Measurements from ENCODE around the gene GOLGA8B. TPM values are rescaled to one million over a fixed set of nuclear protein-coding genes. Genes with fewer than 3 reads are reported as not detected.
"Not testable (repeated sequence)": the region's sequence is repeated elsewhere in the genome, so short reads cannot be mapped to it uniquely, and the experiment has no call there.

Gene GOLGA8B
- total RNA-seq, 1 experiment from 2014 or later: 176 TPM

GRCh38 chr15:34588046-34588674 lies 4.7 kb upstream of the GOLGA8B start:
- Mint-ChIP-seq H3K4me3 (ENCODE audit: unreplicated experiment) (peak overlapping the region; percentile 73), H3K27ac (ENCODE audit: low read depth, unreplicated experiment) (peak overlapping the region; percentile 52), H3K36me3 (ENCODE audit: insufficient read depth, unreplicated experiment) (no peaks in the 10 kb centered on the region), H3K9me3 (ENCODE audit: unreplicated experiment) (no peaks in the 10 kb centered on the region), H3K27me3 (ENCODE audit: insufficient read depth, unreplicated experiment) (peaks cover 11% of the 10 kb centered on the region), H3K4me1 (ENCODE audit: insufficient read depth, unreplicated experiment) (no peaks in the 10 kb centered on the region)
- intact Hi-C loops (cut with micrococcal nuclease): loop anchor here (1.0 to 2.0 kb wide), 3 partner anchors 379 to 525 kb away; no protein-coding TSS in a partner anchor
- POLR2A ChIA-PET: interaction anchor here (0.6 to 1.4 kb wide), 8 partner anchors 29 to 1255 kb away, joined by 3 to 6 read pairs (median 3); partner anchors contain the start of gene LPCAT4
- CTCF ChIA-PET: interaction anchor here (0.6 to 1.8 kb wide), 19 partner anchors 11 to 581 kb away, joined by 3 to 10 read pairs (median 4); partner anchors contain the start of gene KATNBL1
- DNase-seq (ENCODE audit: unreplicated experiment): peak; percentile 88
- TSS peak; percentile 93 for BruUV-seq (replicated peaks)
- peak; percentile 70 for TF ChIP-seq CTCF (IDR thresholded peaks at IDR 0.05; ENCODE audit: unreplicated experiment)

DNA sequence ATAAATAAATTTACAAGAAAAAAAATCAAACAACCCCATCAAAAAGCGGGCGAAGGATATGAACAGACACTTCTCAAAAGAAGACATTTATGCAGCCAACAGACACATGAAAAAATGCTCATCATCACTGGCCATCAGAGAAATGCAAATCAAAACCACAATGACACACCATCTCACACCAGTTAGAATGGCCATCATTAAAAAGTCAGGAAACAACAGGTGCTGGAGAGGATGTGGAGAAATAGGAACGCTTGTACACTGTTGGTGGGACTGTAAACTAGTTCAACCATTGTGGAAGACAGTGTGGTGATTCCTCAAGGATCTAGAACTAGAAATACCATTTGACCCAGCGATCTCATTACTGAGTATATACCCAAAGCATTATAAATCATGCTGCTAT lies 2.5 kb upstream of the GOLGA8B start:
- H3K27ac Mint-ChIP-seq (ENCODE audit: low read depth, unreplicated experiment); intact Hi-C loops (cut with micrococcal nuclease); H3K9me3 Mint-ChIP-seq (ENCODE audit: unreplicated experiment); BruUV-seq (replicated peaks); H3K4me3 Mint-ChIP-seq (ENCODE audit: unreplicated experiment); H3K4me1 Mint-ChIP-seq (ENCODE audit: insufficient read depth, unreplicated experiment); DNase-seq (ENCODE audit: unreplicated experiment); H3K36me3 Mint-ChIP-seq (ENCODE audit: insufficient read depth, unreplicated experiment); H3K27me3 Mint-ChIP-seq (ENCODE audit: insufficient read depth, unreplicated experiment): not testable (repeated sequence)
- CTCF ChIA-PET: interaction anchor here (0.7 kb wide), 1 partner anchor 347 kb away, joined by 3 read pairs; no protein-coding TSS in a partner anchor
- POLR2A ChIA-PET: interaction anchor here (0.6 kb wide), 1 partner anchor 438 kb away, joined by 3 read pairs; no protein-coding TSS in a partner anchor

DNA sequence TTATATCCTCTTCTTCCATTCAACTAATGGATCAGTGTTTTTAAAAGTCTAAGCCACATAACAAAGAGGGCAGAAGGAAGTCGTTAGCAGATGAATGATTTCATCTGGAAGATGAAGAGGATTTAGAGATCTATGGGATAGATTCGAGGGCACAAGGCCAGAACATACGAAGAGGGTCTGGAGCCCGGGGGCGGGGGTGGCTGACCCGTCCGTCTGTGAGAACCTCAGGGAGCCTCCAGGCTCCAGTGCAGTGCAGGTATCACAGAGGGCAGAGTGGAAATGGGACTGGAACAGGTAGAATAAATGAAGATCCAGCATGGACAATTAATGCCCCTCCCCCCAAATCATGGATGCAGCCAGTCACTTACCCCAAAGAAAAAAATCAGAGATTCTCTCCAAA lies 1.5 kb upstream of the GOLGA8B start:
- peaks cover 13% of the 10 kb centered on the region for H3K4me1 Mint-ChIP-seq (ENCODE audit: insufficient read depth, unreplicated experiment)
- DNase-seq (ENCODE audit: unreplicated experiment): no peak
- H3K36me3 Mint-ChIP-seq (ENCODE audit: insufficient read depth, unreplicated experiment): peaks cover under 1% of the 10 kb centered on the region
- POLR2A ChIA-PET: no interaction called here
- no peaks in the 10 kb centered on the region for H3K27me3 Mint-ChIP-seq (ENCODE audit: insufficient read depth, unreplicated experiment)
- TF ChIP-seq CTCF (IDR thresholded peaks at IDR 0.05; ENCODE audit: unreplicated experiment): no peak
- intact Hi-C loops (cut with micrococcal nuclease): no loop called here
- no peaks in the 10 kb centered on the region for H3K9me3 Mint-ChIP-seq (ENCODE audit: unreplicated experiment)
- no TSS peak for BruUV-seq (replicated peaks)
- no peak overlapping the region for H3K4me3 Mint-ChIP-seq (ENCODE audit: unreplicated experiment)
- CTCF ChIA-PET: interaction anchor here (0.6 to 0.7 kb wide), 2 partner anchors 265 to 346 kb away, joined by 3 to 4 read pairs; no protein-coding TSS in a partner anchor
- H3K27ac Mint-ChIP-seq (ENCODE audit: low read depth, unreplicated experiment): no peak overlapping the region

GRCh38 chr15:34584330-34584668 lies 848 bp upstream of the GOLGA8B start:
- Mint-ChIP-seq H3K27ac (ENCODE audit: low read depth, unreplicated experiment) (no peak overlapping the region), H3K4me3 (ENCODE audit: unreplicated experiment) (peak overlapping the region; percentile 90), H3K4me1 (ENCODE audit: insufficient read depth, unreplicated experiment) (peaks cover 18% of the 10 kb centered on the region), H3K9me3 (ENCODE audit: unreplicated experiment) (no peaks in the 10 kb centered on the region), H3K27me3 (ENCODE audit: insufficient read depth, unreplicated experiment) (no peaks in the 10 kb centered on the region), H3K36me3 (ENCODE audit: insufficient read depth, unreplicated experiment) (peaks cover 7% of the 10 kb centered on the region)
- intact Hi-C loops (cut with micrococcal nuclease): no loop called here
- no TSS peak for BruUV-seq (replicated peaks)
- CTCF ChIA-PET: interaction anchor here (0.6 kb wide), 1 partner anchor 264 kb away, joined by 4 read pairs; no protein-coding TSS in a partner anchor
- POLR2A ChIA-PET: interaction anchor here (1.1 kb wide), 1 partner anchor 242 kb away, joined by 4 read pairs; no protein-coding TSS in a partner anchor
- no peak for DNase-seq (ENCODE audit: unreplicated experiment)
- no peak for TF ChIP-seq CTCF (IDR thresholded peaks at IDR 0.05; ENCODE audit: unreplicated experiment)
